Measurements from ENCODE around the gene TMEM145. TPM values are rescaled to one million over a fixed set of nuclear protein-coding genes. Genes with fewer than 3 reads are reported as not detected.

The TMEM145 gene
- total RNA-seq, 1 donor from 2014 or later, result 3.9 TPM

DNA sequence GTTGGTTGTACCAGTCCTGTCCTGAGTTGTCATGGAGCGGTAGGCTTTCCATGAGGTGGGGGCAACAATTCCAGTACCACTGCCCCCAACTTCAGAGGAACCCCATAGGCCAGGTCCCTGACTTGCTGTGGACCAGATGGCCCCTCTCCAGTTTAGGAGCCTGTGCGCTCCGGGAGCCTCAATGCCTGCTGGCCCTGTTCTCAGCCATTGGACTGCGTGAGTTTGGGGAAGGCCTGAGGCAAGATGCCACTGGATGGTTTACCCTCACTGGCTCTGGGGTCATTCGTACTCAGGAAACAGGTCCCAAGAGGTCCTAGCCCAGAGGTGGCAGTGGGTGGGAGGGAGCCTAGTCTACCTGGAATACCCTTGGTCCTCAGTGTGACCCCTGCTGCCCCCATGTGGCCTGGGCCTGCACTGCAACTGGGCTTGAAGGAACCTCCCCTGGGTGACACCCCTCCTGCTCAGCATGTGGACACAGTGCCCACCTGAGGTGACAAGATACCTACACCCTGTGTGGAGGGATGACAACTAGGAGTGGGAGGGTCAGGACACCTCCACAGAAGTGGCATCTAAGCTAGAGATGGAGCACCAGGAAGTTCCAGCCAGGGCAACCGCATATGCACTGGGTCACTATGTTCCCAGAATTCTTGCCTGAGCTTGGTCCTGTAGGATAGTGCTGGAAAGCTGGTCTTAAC lies 17.1 kb upstream of the TMEM145 start:
- peaks cover 17% of the 10 kb centered on the region for H3K36me3 Mint-ChIP-seq (ENCODE audit: low read depth, unreplicated experiment)
- H3K4me1 Mint-ChIP-seq (ENCODE audit: unreplicated experiment), result peaks cover under 1% of the 10 kb centered on the region
- H3K4me3 Mint-ChIP-seq (ENCODE audit: unreplicated experiment), result no peak overlapping the region
- peaks cover 12% of the 10 kb centered on the region for H3K27me3 Mint-ChIP-seq (ENCODE audit: unreplicated experiment)
- DNase-seq (ENCODE audit: low spot score), result peak; percentile 93
- TF ChIP-seq, protein P1, sequence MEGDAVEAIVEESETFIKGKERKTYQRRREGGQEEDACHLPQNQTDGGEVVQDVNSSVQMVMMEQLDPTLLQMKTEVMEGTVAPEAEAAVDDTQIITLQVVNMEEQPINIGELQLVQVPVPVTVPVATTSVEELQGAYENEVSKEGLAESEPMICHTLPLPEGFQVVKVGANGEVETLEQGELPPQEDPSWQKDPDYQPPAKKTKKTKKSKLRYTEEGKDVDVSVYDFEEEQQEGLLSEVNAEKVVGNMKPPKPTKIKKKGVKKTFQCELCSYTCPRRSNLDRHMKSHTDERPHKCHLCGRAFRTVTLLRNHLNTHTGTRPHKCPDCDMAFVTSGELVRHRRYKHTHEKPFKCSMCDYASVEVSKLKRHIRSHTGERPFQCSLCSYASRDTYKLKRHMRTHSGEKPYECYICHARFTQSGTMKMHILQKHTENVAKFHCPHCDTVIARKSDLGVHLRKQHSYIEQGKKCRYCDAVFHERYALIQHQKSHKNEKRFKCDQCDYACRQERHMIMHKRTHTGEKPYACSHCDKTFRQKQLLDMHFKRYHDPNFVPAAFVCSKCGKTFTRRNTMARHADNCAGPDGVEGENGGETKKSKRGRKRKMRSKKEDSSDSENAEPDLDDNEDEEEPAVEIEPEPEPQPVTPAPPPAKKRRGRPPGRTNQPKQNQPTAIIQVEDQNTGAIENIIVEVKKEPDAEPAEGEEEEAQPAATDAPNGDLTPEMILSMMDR (IDR thresholded peaks at IDR 0.05; ENCODE audit: unreplicated experiment), result peak; percentile 82
- H3K9me3 Mint-ChIP-seq (ENCODE audit: unreplicated experiment), result no peaks in the 10 kb centered on the region
- H3K27ac Mint-ChIP-seq (ENCODE audit: unreplicated experiment), result no peak overlapping the region

DNA sequence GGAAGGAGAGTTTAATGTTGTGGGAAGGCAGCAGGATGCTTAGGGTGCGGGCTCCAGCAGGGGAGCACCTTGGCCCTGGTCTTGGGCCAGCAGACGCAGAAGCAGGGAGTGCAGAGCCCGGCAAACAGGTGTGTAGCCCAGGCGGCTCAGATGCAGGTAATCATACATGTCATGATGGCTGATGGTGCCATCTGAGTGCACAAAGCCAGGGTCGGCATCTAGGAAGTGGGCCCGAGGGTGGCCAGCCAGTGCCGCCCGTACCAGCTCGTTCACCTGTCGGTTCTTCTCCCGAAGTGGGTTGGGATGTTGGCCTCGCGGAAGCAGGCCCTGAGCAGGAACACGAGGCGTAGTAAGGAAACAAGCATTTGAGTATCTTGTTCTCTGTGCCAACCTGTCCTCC lies 16.1 kb upstream of the TMEM145 start:
- H3K36me3 Mint-ChIP-seq (ENCODE audit: low read depth, unreplicated experiment), result peaks cover 11% of the 10 kb centered on the region

DNA sequence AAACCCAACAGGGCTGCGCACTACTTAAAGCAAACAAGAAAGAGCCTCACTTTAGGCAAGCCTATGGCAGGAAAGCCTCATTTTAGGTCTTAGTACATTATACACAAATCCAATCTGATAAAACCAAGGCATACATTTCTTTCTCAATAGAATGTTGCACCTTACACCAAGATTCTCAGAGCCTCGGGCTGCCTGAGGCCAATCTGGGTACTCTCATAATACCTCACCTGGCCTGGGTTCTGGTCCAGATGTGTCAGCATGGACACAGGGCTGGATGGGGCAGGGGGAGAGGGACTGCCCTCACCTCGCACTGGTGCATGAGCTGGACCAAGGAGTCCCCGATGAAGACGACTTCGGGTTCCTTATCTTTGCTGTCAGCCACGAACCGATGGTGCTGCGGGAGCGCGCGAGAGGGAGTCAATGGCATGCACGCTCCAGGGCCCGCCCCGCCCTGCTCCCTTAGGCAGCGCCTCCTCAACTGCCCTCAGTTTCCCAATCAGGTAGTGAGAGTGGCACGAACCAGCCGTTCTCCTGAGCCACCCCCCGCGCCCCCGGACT lies 11.4 kb upstream of the TMEM145 start, which contains the start of gene PRR19:
Gene PRR19, plus strand, starts transcription at position 487 of the 558 bp plus-strand sequence. CDS start 7,453 bp downstream, outside the sequence.
- Mint-ChIP-seq H3K27ac (ENCODE audit: unreplicated experiment) (no peak within 1 kb of the TSS), H3K4me3 (ENCODE audit: unreplicated experiment) (peak within 1 kb of the TSS; percentile 90), H3K4me1 (ENCODE audit: unreplicated experiment) (peaks cover 19% of the 10 kb centered on the region), H3K36me3 (ENCODE audit: low read depth, unreplicated experiment) (peaks cover 7% of the 10 kb centered on the region), H3K27me3 (ENCODE audit: unreplicated experiment) (peaks cover 8% of the 10 kb centered on the region), H3K9me3 (ENCODE audit: unreplicated experiment) (no peaks in the 10 kb centered on the region)
- no peak for DNase-seq (ENCODE audit: low spot score)
- TF ChIP-seq, protein P1 (IDR thresholded peaks at IDR 0.05; ENCODE audit: unreplicated experiment), result no peak

More for the DNA sequence above, 16.1 kb upstream of the TMEM145 start:
- H3K9me3 Mint-ChIP-seq (ENCODE audit: unreplicated experiment), result no peaks in the 10 kb centered on the region
- H3K4me3 Mint-ChIP-seq (ENCODE audit: unreplicated experiment), result no peak overlapping the region
- TF ChIP-seq, protein P1 (IDR thresholded peaks at IDR 0.05; ENCODE audit: unreplicated experiment), result no peak
- peaks cover 7% of the 10 kb centered on the region for H3K4me1 Mint-ChIP-seq (ENCODE audit: unreplicated experiment)
- H3K27ac Mint-ChIP-seq (ENCODE audit: unreplicated experiment), result no peak overlapping the region
- no peak for DNase-seq (ENCODE audit: low spot score)
- H3K27me3 Mint-ChIP-seq (ENCODE audit: unreplicated experiment), result peaks cover 3% of the 10 kb centered on the region

DNA sequence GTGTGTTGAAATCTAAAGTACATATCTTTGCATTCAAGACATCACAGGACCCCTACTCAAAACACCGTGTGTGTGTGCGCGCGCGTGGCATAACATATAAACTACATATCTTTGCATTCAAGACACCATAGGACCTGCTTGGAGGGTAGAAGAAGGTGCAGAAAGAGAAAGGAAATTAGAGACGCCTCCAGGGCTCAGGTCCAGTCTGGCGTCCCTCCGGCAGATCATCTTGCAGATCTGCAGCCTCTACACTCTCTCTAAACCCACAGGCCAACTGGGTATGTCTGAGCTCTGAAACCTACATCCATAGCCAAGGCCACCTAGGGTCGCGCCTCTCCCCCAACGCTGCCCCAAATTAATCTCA lies 10.0 kb upstream of the TMEM145 start:
- no peak for DNase-seq (ENCODE audit: low spot score)
- TF ChIP-seq, protein P1 (IDR thresholded peaks at IDR 0.05; ENCODE audit: unreplicated experiment), result no peak
- Mint-ChIP-seq H3K27ac (ENCODE audit: unreplicated experiment) (no peak overlapping the region), H3K27me3 (ENCODE audit: unreplicated experiment) (peaks cover 14% of the 10 kb centered on the region), H3K4me1 (ENCODE audit: unreplicated experiment) (peaks cover 19% of the 10 kb centered on the region), H3K36me3 (ENCODE audit: low read depth, unreplicated experiment) (peaks cover 7% of the 10 kb centered on the region), H3K9me3 (ENCODE audit: unreplicated experiment) (no peaks in the 10 kb centered on the region), H3K4me3 (ENCODE audit: unreplicated experiment) (peak overlapping the region; percentile 89)

DNA sequence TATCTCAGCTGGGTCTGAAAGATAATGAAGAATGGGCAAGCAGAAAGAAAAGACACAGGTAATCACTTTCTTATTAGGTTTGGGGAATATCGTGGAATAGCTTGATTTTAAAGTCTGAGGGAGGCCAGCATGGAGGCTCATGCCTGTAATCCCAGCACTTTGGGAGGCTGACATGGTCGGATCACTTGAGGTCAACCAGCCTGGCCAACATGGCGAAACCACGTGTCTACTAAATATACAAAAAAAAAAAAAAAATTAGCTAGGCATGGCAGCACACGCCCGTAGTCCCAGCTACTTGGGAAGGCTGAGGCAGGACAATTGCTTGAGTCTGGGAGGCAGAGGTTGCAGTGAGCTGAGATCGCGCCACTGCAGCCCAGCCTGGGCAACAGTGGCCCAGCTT lies 9.2 kb upstream of the TMEM145 start:
- Mint-ChIP-seq H3K27ac (ENCODE audit: unreplicated experiment) (no peak overlapping the region), H3K36me3 (ENCODE audit: low read depth, unreplicated experiment) (peaks cover 7% of the 10 kb centered on the region), H3K4me1 (ENCODE audit: unreplicated experiment) (peaks cover 19% of the 10 kb centered on the region), H3K27me3 (ENCODE audit: unreplicated experiment) (peaks cover 15% of the 10 kb centered on the region), H3K9me3 (ENCODE audit: unreplicated experiment) (no peaks in the 10 kb centered on the region), H3K4me3 (ENCODE audit: unreplicated experiment) (peak overlapping the region; percentile 24)
- TF ChIP-seq, protein P1 (IDR thresholded peaks at IDR 0.05; ENCODE audit: unreplicated experiment), result no peak
- DNase-seq (ENCODE audit: low spot score), result no peak

Data from endothelial cell (in vitro differentiated cells).